ENCODE results near the gene TMEM9. TPM values are rescaled to one million over a fixed set of nuclear protein-coding genes. Genes with fewer than 3 reads are reported as not detected.

TMEM9 gene
- total and polyA plus RNA-seq, 9 of the 15 experiments (the other 6 are each of a cell fraction or from before 2014, with no cell fraction given) = 30.4 to 107 (median 67.6) TPM

DNA sequence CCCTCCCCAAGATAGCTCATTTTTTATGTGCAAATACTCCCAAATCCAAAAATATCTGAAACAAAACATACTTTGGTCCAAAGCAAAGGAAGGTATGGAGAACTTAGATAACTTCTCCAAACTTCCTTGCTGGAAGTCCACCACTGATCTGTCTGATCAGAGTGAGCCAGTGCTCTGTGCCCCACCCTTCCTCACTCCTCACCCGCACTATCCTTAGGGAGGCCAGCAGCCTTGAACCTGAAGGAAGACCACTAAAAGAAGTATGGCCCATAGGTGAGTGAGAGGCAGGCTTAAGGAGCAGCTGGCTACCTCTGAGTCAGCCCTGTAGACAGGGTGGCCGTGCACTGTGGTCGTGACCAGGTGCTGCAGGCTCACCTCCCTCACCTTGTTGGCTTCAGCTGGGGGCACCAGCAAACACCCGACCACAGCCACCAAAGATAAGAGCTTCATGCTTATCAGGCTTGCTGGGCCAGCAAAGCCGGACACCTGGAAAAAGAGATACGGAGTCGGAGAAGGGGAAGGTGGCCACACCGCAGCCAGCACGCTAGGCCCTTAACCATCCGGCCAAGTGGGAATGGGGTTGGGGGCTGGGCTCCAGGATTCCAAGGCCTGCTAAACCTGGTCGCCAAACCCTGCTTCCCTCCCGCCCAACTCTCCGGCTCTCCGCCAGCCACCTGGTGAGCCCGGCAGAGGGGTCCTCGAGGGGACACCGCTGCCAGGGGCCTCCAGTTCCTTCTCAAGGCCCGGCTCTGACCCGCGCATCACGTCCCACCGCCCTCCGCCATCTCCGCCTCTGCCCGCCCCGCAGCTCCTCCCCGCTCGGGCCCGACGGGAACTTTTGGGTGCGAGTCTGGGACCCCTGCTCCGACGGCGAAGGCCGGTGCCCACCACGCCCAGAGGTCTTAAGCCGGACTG, 543 bp downstream of the TMEM9 start (continued):
- TF ChIP-seq, protein P1, sequence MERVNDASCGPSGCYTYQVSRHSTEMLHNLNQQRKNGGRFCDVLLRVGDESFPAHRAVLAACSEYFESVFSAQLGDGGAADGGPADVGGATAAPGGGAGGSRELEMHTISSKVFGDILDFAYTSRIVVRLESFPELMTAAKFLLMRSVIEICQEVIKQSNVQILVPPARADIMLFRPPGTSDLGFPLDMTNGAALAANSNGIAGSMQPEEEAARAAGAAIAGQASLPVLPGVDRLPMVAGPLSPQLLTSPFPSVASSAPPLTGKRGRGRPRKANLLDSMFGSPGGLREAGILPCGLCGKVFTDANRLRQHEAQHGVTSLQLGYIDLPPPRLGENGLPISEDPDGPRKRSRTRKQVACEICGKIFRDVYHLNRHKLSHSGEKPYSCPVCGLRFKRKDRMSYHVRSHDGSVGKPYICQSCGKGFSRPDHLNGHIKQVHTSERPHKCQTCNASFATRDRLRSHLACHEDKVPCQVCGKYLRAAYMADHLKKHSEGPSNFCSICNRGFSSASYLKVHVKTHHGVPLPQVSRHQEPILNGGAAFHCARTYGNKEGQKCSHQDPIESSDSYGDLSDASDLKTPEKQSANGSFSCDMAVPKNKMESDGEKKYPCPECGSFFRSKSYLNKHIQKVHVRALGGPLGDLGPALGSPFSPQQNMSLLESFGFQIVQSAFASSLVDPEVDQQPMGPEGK (CRISPR knock-in tag; IDR thresholded peaks at IDR 0.05; ENCODE audit: borderline replicate concordance) = no peak
- no peak for TF ChIP-seq IRF2 (CRISPR knock-in tag; IDR thresholded peaks at IDR 0.05)
- no peak; a peak in 1 of 4 replicates for TF ChIP-seq NONO (IDR thresholded peaks at IDR 0.05; ENCODE audit: low read depth in 2 of 2, low read length in 1 of 2)
- no peak for TF ChIP-seq FUS (optimal IDR thresholded peaks at IDR 0.05; ENCODE audit: low read depth, low read length)
- TF ChIP-seq CBX5 (IDR thresholded peaks at IDR 0.05; ENCODE audit: borderline replicate concordance, low read depth) = no peak
- TF ChIP-seq ERF (CRISPR knock-in tag; IDR thresholded peaks at IDR 0.05) = no peak
- peak; percentile 89 for TF ChIP-seq RUNX1 (IDR thresholded peaks at IDR 0.05; ENCODE audit: low read depth)
- no peak for TF ChIP-seq ZC3H4 (CRISPR knock-in tag; IDR thresholded peaks at IDR 0.05; ENCODE audit: borderline replicate concordance)
- TF ChIP-seq, protein P2, sequence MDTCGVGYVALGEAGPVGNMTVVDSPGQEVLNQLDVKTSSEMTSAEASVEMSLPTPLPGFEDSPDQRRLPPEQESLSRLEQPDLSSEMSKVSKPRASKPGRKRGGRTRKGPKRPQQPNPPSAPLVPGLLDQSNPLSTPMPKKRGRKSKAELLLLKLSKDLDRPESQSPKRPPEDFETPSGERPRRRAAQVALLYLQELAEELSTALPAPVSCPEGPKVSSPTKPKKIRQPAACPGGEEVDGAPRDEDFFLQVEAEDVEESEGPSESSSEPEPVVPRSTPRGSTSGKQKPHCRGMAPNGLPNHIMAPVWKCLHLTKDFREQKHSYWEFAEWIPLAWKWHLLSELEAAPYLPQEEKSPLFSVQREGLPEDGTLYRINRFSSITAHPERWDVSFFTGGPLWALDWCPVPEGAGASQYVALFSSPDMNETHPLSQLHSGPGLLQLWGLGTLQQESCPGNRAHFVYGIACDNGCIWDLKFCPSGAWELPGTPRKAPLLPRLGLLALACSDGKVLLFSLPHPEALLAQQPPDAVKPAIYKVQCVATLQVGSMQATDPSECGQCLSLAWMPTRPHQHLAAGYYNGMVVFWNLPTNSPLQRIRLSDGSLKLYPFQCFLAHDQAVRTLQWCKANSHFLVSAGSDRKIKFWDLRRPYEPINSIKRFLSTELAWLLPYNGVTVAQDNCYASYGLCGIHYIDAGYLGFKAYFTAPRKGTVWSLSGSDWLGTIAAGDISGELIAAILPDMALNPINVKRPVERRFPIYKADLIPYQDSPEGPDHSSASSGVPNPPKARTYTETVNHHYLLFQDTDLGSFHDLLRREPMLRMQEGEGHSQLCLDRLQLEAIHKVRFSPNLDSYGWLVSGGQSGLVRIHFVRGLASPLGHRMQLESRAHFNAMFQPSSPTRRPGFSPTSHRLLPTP (IDR thresholded peaks at IDR 0.05; ENCODE audit: borderline replicate concordance, extremely low read depth, insufficient read length) = no peak
- TF ChIP-seq KHSRP (IDR thresholded peaks at IDR 0.05) = no peak
- TF ChIP-seq TARDBP (IDR thresholded peaks at IDR 0.05) = no peak
- no peak for TF ChIP-seq TAF15 (IDR thresholded peaks at IDR 0.05; ENCODE audit: low read depth, low read length)
- no peak; the same call in 1 of the 2 replicates for TF ChIP-seq ZNF263 (CRISPR knock-in tag; IDR thresholded peaks at IDR 0.05; ENCODE audit: borderline replicate concordance)
- TF ChIP-seq CHD2 (IDR thresholded peaks at IDR 0.05; ENCODE audit: low read depth, low read length) = peak; percentile 28; the same call in 1 of the 2 replicates
- TF ChIP-seq, protein P3, sequence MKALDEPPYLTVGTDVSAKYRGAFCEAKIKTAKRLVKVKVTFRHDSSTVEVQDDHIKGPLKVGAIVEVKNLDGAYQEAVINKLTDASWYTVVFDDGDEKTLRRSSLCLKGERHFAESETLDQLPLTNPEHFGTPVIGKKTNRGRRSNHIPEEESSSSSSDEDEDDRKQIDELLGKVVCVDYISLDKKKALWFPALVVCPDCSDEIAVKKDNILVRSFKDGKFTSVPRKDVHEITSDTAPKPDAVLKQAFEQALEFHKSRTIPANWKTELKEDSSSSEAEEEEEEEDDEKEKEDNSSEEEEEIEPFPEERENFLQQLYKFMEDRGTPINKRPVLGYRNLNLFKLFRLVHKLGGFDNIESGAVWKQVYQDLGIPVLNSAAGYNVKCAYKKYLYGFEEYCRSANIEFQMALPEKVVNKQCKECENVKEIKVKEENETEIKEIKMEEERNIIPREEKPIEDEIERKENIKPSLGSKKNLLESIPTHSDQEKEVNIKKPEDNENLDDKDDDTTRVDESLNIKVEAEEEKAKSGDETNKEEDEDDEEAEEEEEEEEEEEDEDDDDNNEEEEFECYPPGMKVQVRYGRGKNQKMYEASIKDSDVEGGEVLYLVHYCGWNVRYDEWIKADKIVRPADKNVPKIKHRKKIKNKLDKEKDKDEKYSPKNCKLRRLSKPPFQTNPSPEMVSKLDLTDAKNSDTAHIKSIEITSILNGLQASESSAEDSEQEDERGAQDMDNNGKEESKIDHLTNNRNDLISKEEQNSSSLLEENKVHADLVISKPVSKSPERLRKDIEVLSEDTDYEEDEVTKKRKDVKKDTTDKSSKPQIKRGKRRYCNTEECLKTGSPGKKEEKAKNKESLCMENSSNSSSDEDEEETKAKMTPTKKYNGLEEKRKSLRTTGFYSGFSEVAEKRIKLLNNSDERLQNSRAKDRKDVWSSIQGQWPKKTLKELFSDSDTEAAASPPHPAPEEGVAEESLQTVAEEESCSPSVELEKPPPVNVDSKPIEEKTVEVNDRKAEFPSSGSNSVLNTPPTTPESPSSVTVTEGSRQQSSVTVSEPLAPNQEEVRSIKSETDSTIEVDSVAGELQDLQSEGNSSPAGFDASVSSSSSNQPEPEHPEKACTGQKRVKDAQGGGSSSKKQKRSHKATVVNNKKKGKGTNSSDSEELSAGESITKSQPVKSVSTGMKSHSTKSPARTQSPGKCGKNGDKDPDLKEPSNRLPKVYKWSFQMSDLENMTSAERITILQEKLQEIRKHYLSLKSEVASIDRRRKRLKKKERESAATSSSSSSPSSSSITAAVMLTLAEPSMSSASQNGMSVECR (CRISPR knock-in tag; IDR thresholded peaks at IDR 0.05) = no peak
- no peak for TF ChIP-seq PRPF4 (IDR thresholded peaks at IDR 0.05; ENCODE audit: insufficient read depth, low read depth, low read length, poor library complexity, severe bottlenecking)
- TF ChIP-seq, protein P4, sequence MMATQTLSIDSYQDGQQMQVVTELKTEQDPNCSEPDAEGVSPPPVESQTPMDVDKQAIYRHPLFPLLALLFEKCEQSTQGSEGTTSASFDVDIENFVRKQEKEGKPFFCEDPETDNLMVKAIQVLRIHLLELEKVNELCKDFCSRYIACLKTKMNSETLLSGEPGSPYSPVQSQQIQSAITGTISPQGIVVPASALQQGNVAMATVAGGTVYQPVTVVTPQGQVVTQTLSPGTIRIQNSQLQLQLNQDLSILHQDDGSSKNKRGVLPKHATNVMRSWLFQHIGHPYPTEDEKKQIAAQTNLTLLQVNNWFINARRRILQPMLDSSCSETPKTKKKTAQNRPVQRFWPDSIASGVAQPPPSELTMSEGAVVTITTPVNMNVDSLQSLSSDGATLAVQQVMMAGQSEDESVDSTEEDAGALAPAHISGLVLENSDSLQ (IDR thresholded peaks at IDR 0.05) = no peak

Data from K562 (cell line).